ENCODE data around the gene BICD1. TPM values are rescaled to one million over a fixed set of nuclear protein-coding genes. Genes with fewer than 3 reads are reported as not detected.

Gene BICD1
- total and polyA plus RNA-seq, 2 donors (not counting 3 experiments of a cell fraction or from before 2014, with no cell fraction given) = 12.2 to 51.0 TPM

GRCh38 chr12:32261638-32262037, 155.0 kb downstream of the BICD1 start:
- Histone ChIP-seq H3K27me3 (ENCODE audit: control insufficient read depth in 2 of 2, insufficient read depth in 2 of 2, low read length in 2 of 2) (no peaks in the 10 kb centered on the region), H3K79me2 (ENCODE audit: control insufficient read depth, insufficient read depth, low read length) (no peaks in the 10 kb centered on the region), H3K9me3 (replicated peaks; ENCODE audit: control insufficient read depth, insufficient read depth, low read length) (no peaks in the 10 kb centered on the region), H3K9me1 (replicated peaks; ENCODE audit: control insufficient read depth, extremely low read depth, insufficient read depth, low read length) (no peaks in the 10 kb centered on the region), H3K9ac (replicated peaks; ENCODE audit: extremely low read depth, insufficient read depth, low read length) (no peak overlapping the region), H4K20me1 (replicated peaks; ENCODE audit: control insufficient read depth, extremely low read depth, insufficient read depth, low read length) (no peaks in the 10 kb centered on the region), H2AFZ (ENCODE audit: low read depth, low read length) (no peak overlapping the region), H3K36me3 (ENCODE audit: control insufficient read depth in 2 of 2, extremely low read depth in 1 of 2, insufficient read depth in 2 of 2, low read length in 2 of 2) (no peaks in the 10 kb centered on the region), H3K4me3 (replicated peaks in 1 of 3; ENCODE audit: insufficient read depth in 1 of 3, low read depth in 1 of 3, low read length in 3 of 3) (no peak overlapping the region), H3K27ac (ENCODE audit: insufficient read depth, low read depth, low read length) (no peak overlapping the region), H3K4me1 (ENCODE audit: control insufficient read depth, extremely low read depth, insufficient read depth, low read length) (peaks cover 13% of the 10 kb centered on the region), H3K4me2 (ENCODE audit: insufficient read depth, low read length) (no peak overlapping the region)
- intact Hi-C loops (cut with micrococcal nuclease) (loop anchor here (5.0 kb wide), 1 partner anchor 41 kb away; no protein-coding TSS in a partner anchor), dilution Hi-C loops (cut with MboI; ENCODE audit: extremely low pct_ligation_motif_present, low sequenced_read_pairs) (no loop called here)
- DNase-seq (ENCODE audit: low read depth, low spot score) (no peak), FAIRE-seq (no peak)
- BruUV-seq (replicated peaks) = no TSS peak
- POLR2A ChIA-PET = no interaction called here
- TF ChIP-seq FOS (IDR thresholded peaks at IDR 0.05; ENCODE audit: borderline replicate concordance, insufficient read depth, low read length) (no peak), JUN (IDR thresholded peaks at IDR 0.05; ENCODE audit: borderline replicate concordance, insufficient read depth, insufficient read length, low read depth) (no peak), POLR2A (IDR thresholded peaks at IDR 0.05; ENCODE audit: low read depth, low read length) (no peak), MAX (IDR thresholded peaks at IDR 0.05; ENCODE audit: insufficient read depth, insufficient read length) (no peak), MYC (IDR thresholded peaks at IDR 0.05; ENCODE audit: low read depth, low read length) (no peak), CTCF (IDR thresholded peaks at IDR 0.05; ENCODE audit: extremely low read depth in 1 of 2, insufficient read depth in 1 of 2, low read depth in 1 of 2, low read length in 2 of 2) (no peak), EZH2 (IDR thresholded peaks at IDR 0.05; ENCODE audit: borderline replicate concordance, low read depth, low read length, severe bottlenecking) (no peak), GATA2 (IDR thresholded peaks at IDR 0.05; ENCODE audit: insufficient read depth, insufficient read length, low read depth, low read length) (no peak), POLR2AphosphoS5 (IDR thresholded peaks at IDR 0.05; ENCODE audit: insufficient read depth, low read depth, low read length) (no peak)
- CTCF ChIA-PET = interaction anchor here (1.0 to 1.7 kb wide), 2 partner anchors 51 to 201 kb away, joined by 3 to 7 read pairs; no protein-coding TSS in a partner anchor
